Measurements from ENCODE around the gene PRPH. TPM values are rescaled to one million over a fixed set of nuclear protein-coding genes. Genes with fewer than 3 reads are reported as not detected.
A peak's percentile ranks its signal among the peaks of the same experiment; 100 is the strongest.
"Not testable (repeated sequence)": the region's sequence is repeated elsewhere in the genome, so short reads cannot be mapped to it uniquely, and the experiment has no call there.

PRPH gene
- total RNA-seq, 1 experiment from 2014 or later, result 1.8 TPM

DNA sequence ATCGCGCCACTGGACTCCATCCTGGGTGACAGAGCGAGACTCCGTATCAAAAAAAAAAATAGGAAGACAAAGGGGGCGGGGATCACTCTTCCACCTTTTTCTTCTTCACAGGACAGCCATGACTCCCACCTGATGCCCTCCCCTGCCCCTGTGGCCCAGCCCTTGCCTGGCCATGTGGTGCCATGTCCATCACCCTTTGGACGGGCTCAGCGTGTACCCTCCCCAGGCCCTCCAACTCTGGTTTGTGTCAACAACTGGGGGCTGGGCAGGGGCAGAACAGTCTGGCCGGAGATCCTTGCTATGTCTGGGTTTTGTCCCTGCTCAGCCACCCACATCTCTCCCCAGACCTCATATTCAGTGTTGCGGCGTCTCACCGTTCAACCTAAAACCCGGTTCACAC is 33.9 kb downstream of the PRPH start:
- in situ Hi-C loops (cut with HindIII; ENCODE audit: low sequenced_read_pairs), result no loop called here
- no peak for DNase-seq (ENCODE audit: low spot score)

- no peak for DNase-seq (ENCODE audit: low spot score)
- in situ Hi-C loops (cut with HindIII; ENCODE audit: low sequenced_read_pairs), result no loop called here
Observed at GRCh38 chr12:49330032-49330619, 35.2 kb downstream of the PRPH start.

DNA sequence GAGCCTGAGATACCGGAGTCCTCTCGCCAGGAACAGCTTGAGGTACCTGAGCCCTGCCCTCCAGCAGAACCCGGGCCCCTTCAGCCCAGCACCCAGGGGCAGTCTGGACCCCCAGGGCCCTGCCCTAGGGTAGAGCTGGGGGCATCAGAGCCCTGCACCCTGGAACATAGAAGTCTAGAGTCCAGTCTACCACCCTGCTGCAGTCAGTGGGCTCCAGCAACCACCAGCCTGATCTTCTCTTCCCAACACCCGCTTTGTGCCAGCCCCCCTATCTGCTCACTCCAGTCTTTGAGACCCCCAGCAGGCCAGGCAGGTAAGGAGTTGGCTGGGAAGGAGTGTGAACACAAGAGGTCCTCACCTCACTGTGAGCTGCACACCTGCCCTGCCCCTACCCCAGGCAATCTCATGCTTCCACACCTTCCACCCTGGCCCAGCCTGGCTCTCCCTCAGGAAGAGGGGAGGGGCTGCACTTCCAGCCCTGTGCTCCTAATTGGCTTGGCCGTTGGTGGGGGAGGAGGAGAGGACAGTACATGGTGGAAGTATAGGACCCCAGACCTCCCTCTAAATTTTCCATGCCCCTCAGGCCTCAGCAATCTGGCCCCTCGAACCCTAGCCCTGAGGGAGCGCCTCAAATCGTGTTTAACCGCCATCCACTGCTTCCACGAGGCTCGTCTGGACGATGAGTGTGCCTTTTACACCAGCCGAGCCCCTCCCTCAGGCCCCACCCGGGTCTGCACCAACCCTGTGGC is 35.9 kb downstream of the PRPH start:
- in situ Hi-C loops (cut with HindIII; ENCODE audit: low sequenced_read_pairs), result no loop called here

DNA sequence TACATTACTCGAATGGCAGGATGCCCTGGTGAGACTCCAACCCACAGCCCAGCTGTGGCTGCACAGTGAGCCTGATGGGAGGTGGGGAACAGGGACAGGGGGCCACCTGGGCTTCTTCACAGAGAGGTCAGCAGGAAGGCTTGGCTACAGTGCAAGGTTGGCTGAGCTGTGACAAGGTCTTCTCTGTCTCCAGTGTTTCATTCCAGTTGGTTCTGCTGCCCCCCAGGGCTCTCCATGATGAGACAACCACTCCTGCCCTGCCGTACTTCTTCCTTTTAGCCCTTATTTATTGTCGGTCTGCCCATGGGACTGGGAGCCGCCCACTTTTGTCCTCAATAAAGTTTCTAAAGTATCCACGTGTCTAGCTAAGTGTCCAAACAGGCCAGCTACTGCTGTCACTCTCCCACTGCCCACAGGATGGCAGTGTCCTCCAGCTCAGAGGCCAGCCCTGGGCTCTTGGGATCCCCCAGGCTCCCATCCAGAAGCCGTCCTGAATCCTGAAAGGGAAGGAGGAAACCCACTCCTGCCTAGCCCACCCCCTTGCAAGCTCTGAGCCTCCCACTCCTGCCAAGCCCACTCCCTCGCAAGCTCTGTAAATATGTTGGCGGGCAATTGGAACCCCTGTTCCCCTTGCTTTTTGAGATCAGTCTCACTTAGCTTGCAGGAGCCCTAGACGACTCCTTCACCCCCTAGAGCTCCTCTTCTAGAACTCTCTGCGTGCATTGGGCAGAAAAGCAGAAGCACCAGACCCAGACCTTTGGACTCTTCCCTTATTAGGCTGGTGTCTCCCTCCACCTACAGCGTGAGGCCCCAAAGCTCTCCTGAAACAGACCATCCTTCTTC is 36.7 kb downstream of the PRPH start:
- DNase-seq (ENCODE audit: low spot score), result peak; percentile 75
- in situ Hi-C loops (cut with HindIII; ENCODE audit: low sequenced_read_pairs), result no loop called here

More for the DNA sequence above, 35.9 kb downstream of the PRPH start:
- no peak for DNase-seq (ENCODE audit: low spot score)

GRCh38 chr12:49332441-49332861 is 37.5 kb downstream of the PRPH start:
- in situ Hi-C loops (cut with HindIII; ENCODE audit: low sequenced_read_pairs), result no loop called here
- DNase-seq (ENCODE audit: low spot score), result no peak

GRCh38 chr12:49332891-49333371 is 38.0 kb downstream of the PRPH start:
- DNase-seq (ENCODE audit: low spot score), result no peak
- in situ Hi-C loops (cut with HindIII; ENCODE audit: low sequenced_read_pairs), result no loop called here

GRCh38 chr12:49333778-49334177 is 38.8 kb downstream of the PRPH start:
- DNase-seq (ENCODE audit: low spot score); in situ Hi-C loops (cut with HindIII; ENCODE audit: low sequenced_read_pairs): not testable (repeated sequence)

DNA sequence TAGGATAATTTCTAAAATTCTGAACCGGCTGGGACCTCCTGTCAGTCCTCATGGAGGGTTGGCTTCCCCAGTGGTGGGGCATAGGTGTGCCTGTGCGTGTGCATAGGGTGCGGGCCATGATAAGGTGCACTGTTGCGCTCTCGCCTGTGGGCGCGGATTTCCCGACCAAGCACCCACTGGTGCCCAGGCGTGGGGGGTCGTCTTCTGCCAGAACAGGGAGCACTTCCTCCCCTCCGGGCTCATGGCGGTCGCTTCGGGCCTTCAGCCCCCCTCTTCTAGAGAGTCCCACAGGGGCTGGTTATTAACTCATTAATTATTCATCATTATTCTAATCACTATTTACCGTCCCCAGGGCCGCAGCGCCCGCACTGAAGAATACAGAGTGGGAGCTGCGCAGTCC is 39.3 kb downstream of the PRPH start:
- in situ Hi-C loops (cut with HindIII; ENCODE audit: low sequenced_read_pairs), result no loop called here
- DNase-seq (ENCODE audit: low spot score), result no peak

DNA sequence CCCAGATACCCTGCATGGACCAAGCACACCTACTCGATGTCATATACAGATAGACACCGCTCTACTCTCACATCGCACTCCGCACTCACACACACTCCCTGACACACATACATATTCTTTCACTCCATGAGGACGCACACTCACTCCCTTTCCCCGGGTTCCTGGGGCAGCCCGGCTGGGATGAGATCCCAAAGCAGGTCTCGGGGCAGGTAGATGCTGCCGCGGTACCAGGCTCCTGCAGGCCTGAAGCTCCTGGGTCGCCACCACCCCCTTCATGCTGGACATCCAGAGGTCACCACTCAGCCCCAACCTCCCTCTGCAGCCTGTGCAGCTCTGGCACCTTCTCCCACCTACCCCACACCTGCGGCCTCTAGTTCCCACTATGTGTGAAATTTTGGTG is 39.7 kb downstream of the PRPH start:
- DNase-seq (ENCODE audit: low spot score), result no peak
- in situ Hi-C loops (cut with HindIII; ENCODE audit: low sequenced_read_pairs), result no loop called here

GRCh38 chr12:49335118-49335954 is 40.4 kb downstream of the PRPH start:
- in situ Hi-C loops (cut with HindIII; ENCODE audit: low sequenced_read_pairs), result no loop called here
- DNase-seq (ENCODE audit: low spot score), result no peak

- no peak for DNase-seq (ENCODE audit: low spot score)
- in situ Hi-C loops (cut with HindIII; ENCODE audit: low sequenced_read_pairs), result no loop called here
Observed at GRCh38 chr12:49335955-49336644, 41.2 kb downstream of the PRPH start.

- peak; percentile 52 for DNase-seq (ENCODE audit: low spot score)
- in situ Hi-C loops (cut with HindIII; ENCODE audit: low sequenced_read_pairs), result no loop called here
Observed at GRCh38 chr12:49336645-49337584, 42.0 kb downstream of the PRPH start, which contains the start of gene C1QL4. Gene C1QL4, minus strand, starts transcription at chr12:49337188. Its CDS starts 711 bp downstream, at chr12:49336477.

- in situ Hi-C loops (cut with HindIII; ENCODE audit: low sequenced_read_pairs), result no loop called here
- no peak for DNase-seq (ENCODE audit: low spot score)
Observed at GRCh38 chr12:49338830-49339463, 44.0 kb downstream of the PRPH start.

DNA sequence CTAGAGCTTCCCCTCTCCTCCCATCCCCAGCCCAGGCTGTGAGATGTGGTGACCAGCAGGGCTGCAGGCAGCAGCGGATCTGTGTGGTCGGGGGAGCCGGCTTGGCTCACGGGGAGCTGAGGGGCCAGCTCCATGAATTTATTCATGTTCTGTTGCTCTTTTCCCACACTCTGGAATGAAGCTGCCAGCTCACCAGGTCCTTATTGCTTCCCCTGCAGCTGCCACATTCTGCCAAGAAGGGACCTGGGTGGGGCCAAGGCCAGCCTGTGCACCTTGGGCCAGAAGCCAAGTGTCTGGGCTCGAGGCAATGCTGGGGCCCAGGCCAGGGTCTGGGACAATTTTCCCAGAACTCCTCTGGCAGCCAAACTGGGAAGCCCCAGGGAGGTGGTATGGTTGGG is 44.5 kb downstream of the PRPH start:
- no peak for DNase-seq (ENCODE audit: low spot score)
- in situ Hi-C loops (cut with HindIII; ENCODE audit: low sequenced_read_pairs), result no loop called here

- in situ Hi-C loops (cut with HindIII; ENCODE audit: low sequenced_read_pairs), result no loop called here
- DNase-seq (ENCODE audit: low spot score), result no peak
Observed at GRCh38 chr12:49340095-49340870, 45.3 kb downstream of the PRPH start.

All from G401 (cell line).